AG09319 (cell line): ENCODE measurements around the gene VLDLR.

Experiments used
- DNase-seq: peaks from one replicate; pipeline ENCODE4 v3.0.0-alpha.2; 2010; ENCODE audit warnings: low read depth; ENCODE audit errors: extremely low read depth
- TF ChIP-seq, protein P1 (sequence below): IDR thresholded peaks from 2 replicates; pipeline ENCODE4 v1.5.1; 2011; ENCODE audit warnings: low read depth, mild to moderate bottlenecking, inconsistent platforms, low read length, moderate library complexity

Gene VLDLR

DNA sequence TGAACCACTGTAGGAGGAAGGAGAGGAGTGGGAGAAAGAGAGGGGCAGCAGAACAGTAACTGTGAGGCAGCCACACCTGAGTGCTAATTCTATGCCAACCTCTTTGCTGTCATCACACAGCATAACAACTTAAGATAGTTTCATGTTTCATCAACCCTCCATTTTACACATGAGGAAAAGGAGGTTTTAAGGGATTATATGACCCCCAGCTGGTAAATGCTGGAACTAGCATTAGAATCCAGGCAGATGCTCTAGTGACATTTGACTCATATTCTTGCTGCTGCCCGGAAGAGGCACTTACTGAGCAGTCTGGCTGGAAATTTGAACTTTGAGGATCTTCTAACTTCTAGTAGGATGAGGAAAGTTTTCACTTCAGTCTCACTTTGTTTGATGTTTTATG lies 24.1 kb upstream of the VLDLR start:
- TF ChIP-seq, protein P1, sequence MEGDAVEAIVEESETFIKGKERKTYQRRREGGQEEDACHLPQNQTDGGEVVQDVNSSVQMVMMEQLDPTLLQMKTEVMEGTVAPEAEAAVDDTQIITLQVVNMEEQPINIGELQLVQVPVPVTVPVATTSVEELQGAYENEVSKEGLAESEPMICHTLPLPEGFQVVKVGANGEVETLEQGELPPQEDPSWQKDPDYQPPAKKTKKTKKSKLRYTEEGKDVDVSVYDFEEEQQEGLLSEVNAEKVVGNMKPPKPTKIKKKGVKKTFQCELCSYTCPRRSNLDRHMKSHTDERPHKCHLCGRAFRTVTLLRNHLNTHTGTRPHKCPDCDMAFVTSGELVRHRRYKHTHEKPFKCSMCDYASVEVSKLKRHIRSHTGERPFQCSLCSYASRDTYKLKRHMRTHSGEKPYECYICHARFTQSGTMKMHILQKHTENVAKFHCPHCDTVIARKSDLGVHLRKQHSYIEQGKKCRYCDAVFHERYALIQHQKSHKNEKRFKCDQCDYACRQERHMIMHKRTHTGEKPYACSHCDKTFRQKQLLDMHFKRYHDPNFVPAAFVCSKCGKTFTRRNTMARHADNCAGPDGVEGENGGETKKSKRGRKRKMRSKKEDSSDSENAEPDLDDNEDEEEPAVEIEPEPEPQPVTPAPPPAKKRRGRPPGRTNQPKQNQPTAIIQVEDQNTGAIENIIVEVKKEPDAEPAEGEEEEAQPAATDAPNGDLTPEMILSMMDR, result no peak
- no peak for DNase-seq

DNA sequence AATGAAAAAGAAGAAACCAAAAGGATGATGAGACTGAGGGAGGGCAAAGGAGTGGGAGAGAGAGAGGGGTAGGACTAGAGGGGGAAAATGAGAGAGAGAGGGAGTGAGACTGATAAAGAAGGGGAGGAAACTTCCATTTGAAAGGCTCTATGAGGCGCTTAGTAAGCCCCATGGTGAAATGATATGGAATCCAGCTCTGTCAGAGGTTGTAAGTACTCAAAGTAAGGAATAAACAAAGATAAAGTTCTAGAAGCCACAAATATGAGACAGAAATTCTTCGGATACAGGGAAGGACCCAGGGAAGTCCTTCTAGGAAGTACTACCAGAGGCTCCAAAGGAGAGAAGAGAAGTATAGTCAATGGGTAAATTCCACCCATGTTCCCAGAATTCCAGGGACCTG lies 21.7 kb upstream of the VLDLR start:
- TF ChIP-seq, protein P1, result no peak
- DNase-seq, result no peak

DNA sequence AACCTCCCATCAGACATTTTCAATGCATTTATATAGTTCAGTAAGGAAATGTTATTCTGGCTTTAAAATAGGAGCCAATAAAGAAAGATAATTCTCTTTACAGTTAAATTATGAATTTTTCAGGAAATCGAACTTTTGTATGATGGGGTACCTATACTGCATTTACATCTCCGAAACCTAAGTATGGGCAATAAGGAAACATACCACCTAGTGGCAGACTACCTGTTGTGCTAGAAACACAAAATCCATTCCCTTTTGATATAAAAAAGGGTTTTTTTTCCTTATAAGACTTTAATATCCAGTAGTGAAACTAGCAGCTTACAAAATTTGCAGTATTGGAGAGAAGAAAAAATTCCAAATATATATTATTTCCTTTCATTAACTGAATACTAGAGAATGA lies 21.3 kb upstream of the VLDLR start:
- TF ChIP-seq, protein P1, result no peak

DNA sequence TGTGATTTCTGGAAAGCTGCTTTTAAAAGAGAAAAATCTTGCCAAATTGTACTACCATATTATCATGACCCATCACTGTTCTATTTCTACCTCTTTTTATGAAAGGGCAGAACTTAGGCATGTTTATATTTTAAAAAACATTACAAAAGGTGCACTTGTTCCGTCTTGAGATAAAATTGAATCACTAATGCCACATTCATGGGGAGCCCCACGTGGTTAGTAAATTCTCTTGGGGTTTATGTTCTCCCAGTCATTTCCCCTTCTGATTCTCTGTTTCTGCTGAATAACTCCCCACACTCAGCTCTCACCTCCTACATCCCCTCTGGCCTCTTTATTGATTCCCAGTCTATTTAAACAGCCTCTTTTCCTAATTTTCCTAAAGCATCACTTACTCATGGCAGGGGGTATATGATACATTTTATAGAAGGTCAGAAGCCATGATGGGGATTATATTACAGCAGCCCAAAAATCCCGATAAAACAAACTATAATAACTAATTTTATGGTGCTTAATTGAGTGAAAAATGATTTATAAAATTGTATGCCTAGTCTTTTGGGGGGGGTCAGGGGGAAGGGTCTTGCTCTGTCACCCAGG lies 19.7 kb upstream of the VLDLR start:
- DNase-seq, result no peak
- TF ChIP-seq, protein P1, result no peak

More for the DNA sequence above, 21.3 kb upstream of the VLDLR start:
- DNase-seq, result no peak

DNA sequence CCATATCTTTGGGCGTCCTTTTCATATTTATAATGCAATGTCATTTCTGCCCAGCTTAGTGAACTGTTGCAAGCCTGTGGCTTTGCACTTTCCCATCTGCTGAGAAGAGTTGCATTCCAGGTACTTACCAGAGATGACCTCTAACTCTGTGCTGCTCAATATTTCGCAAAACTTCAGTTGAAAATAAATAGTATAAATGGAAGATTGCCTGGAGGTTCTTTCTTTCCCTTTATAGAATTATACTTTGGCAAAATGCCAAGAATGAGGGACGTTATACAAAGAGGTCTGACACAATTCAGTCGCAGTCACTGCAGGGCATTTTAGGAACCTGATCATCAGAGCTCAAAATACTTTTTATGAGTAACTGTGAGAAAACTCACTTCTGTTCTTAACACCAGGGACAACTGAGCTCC lies 18.9 kb upstream of the VLDLR start:
- DNase-seq, result no peak
- TF ChIP-seq, protein P1, result no peak

DNA sequence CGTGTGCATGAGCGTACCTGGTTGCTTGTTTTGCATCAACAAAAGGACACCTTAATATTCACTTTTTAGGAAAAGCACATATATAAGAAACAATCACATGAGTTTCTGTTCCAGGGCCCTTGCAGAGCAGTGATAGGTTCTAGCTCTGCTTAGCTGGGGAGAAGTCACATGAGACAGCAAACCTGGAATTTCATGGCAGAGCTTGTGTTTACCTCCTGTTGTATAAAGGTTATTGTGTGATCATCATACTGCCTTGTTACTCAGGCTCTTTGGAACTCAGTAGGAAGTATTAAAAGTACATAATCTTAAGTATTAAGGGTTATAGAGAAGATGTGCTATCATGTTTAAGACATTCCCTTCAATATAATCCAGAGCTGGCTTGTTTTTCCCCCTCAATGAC lies 18.0 kb upstream of the VLDLR start:
- TF ChIP-seq, protein P1, result no peak
- no peak for DNase-seq

DNA sequence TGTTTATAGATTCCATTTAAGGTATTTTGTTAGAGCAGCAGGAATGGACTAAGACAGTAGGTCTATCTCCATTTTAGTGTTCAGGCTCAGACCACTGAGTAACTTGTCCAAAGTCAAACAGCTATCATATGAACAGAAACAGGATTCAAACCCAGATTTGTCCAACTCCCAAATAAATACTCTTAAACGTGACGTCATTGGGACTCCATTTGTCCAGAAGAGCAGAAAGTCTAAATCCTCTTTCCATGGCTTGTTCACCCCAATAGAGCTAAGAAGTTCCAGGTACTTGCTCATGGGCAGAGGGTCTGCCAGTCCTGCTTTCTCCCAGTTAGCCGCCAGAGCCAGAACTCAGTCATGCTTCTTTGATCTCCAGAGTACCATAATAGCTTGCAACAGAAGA lies 16.3 kb upstream of the VLDLR start:
- TF ChIP-seq, protein P1, result no peak
- no peak for DNase-seq
